Activated CD8-positive, alpha-beta memory T cell treated with anti-CD3 and anti-CD28 coated beads, Interleukin-2, amount 50 U/mL, for 48 hours (primary cell): ENCODE measurements around the gene ANKRD33B.
"Not testable (repeated sequence)": the region's sequence is repeated elsewhere in the genome, so short reads cannot be mapped to it uniquely, and the experiment has no call there.

Experiments used
- DNase-seq: peaks from one replicate; pipeline ENCODE4 v3.0.0-alpha.2; 2020

The ANKRD33B gene

GRCh38 chr5:10662661-10663488 is 99.0 kb downstream of the ANKRD33B start:
- no peak for DNase-seq

DNA sequence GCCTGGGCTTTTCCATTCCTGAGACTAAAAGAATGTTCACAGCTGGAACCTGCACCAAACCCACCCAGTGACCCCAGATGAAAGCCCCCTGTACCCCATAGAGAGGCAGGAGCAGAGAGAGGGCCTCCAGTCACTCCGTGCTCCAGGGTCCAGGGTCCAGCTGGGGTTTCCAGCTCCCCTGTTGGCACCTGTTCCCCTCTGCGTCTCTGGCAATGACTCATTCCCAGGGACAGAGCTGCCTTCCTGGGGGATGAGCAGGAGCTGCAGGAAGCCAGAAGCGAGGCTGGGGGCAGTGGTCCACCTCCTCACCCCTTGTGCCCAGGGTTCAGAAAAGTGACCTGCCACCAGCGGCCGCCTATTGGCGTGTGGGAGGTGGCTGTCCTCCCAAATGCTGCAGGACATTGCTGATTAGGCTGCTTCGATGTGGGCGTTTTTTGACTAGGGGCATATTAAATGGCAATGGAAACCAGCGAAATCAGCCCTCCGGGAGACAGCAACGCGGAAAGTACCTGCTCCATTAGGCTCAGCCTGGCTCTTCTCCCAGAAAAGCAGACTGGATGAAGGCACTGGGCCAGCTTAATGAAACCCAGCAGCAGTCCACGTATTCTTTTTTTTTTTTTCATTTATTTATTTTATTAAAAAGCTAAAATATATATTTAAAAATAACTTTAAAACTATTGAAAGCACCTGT is 99.8 kb downstream of the ANKRD33B start:
- DNase-seq = no peak

- DNase-seq = not testable (repeated sequence)
Measured at GRCh38 chr5:10664180-10664769, 100.4 kb downstream of the ANKRD33B start.

DNA sequence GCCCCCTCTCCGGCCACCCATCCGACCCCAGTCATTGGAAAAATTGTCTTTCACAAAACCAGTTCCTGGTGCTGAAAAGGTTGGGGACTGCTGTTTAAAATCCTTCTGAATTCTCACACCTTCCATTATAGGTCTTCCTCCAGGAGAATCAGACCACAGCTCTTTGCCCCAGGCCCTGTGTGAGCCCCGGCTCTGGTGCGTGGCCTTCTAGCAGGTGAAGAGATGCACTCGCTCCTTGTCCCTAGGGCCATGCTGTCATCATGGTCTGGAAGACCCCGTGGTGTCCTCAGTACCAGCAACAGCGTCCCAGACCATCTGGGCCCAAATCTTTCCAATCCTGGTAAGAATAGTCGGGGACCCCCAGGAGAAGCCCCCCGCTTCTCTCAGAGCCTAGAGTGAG is 101.9 kb downstream of the ANKRD33B start:
- no peak for DNase-seq

DNA sequence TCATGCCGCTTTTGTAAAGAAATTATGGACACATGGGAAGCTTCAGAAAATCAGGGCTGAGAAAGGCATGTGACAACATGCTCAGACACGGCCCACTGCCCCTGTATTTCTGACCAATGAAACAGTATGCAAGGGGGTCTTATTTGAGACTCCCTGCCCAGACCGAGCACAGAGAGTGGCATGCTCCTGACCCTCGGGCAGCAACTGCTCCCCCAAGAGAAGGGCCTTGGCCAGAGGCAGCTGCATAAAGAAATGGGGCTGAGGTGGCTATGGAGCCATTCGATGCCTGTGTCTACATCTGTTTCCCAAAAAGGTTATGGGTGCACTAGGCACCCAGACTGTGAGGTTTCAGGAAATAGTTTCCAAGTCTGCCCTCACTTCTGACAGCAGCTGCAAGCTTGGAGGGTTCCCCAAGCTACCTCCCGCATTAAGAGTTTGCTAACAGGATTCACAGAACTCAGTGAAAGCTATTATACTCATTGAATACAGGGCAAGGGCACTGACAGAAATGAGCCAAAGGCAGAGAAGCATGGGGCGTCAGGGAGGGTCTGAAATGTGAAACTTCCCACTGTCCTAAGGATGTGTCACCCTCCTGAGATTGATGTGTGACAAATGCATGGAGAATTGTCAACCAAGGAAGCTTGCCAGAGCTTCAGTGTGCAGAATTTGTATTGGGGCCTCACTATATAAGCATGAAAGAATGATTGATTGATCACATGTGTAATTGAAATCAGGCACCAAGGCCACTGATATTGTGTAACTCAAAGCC is 102.8 kb downstream of the ANKRD33B start:
- DNase-seq = no peak

DNA sequence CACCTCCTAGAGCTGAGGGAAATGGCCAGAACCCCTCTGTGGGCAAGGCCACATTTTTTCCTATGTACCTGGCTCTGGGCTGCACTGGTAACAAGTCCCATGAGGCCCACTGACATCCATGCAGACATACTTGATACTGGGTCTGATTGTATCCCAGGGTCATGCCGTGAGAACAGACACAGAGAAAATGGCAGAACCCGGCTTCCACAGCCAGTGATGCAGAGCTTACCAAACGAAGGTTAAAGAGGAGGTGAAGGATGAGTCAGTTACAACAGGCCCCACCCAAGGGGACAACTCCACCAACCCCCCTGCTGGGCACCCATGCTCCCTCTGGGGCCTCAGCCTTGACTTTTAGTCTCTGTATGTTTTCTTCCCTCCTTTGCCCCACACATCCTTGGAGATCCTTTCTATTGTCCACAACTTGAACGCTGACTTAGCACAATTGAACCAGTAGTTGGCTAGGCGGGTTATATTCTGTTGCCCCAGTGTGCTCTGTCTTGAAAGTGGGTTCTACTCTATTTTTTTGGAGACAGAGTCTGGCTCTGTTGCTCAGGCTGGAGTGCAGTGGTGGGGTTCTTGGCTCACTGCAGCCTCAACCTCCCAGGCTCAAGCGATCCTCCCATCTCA is 103.7 kb downstream of the ANKRD33B start:
- DNase-seq = no peak

DNA sequence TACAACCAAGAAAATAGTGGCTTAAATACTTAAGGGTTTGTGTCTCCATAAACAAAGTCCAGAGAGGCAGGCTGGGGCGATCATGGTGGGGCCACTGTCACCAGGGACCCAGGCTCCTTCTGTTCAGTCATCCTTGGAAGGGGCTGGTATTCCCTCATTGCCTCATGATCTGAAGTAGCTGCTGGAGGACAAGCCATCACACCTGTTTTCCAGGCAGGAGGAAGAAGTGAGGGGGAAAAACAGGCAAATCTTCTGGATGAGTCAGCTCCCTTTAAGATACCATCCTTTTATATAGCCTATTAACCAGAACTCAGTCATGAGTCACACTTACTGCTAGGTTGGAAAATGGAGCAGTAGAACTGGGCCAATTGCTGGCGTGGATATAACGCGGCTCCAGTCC is 104.8 kb downstream of the ANKRD33B start:
- no peak for DNase-seq

DNA sequence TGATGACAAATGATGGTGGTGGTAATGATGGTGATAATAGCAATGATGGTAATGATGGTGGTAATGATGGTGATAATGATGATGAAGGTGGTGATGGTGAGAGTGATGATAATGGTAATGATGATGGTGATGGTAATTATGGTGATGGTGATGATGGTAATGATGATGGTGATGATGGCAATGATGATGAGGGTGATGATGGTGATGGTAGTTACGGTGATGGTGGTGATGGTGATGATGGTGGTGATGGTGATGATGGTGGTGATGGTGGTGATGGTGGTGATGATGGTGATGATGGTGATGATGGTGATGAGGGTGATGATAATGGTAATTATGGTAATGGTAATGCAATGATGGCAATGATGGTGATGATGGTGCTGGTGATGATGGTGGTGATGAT is 106.1 kb downstream of the ANKRD33B start:
- no peak for DNase-seq

GRCh38 chr5:10671041-10672008 is 107.5 kb downstream of the ANKRD33B start:
- no peak for DNase-seq

GRCh38 chr5:10672146-10673016 is 108.5 kb downstream of the ANKRD33B start:
- no peak for DNase-seq

- no peak for DNase-seq
Measured at GRCh38 chr5:10673017-10673389, 109.1 kb downstream of the ANKRD33B start.

GRCh38 chr5:10673407-10673806 is 109.5 kb downstream of the ANKRD33B start:
- DNase-seq = no peak

GRCh38 chr5:10674096-10674495 is 110.2 kb downstream of the ANKRD33B start:
- no peak for DNase-seq

GRCh38 chr5:10674582-10674981 is 110.7 kb downstream of the ANKRD33B start:
- no peak for DNase-seq

DNA sequence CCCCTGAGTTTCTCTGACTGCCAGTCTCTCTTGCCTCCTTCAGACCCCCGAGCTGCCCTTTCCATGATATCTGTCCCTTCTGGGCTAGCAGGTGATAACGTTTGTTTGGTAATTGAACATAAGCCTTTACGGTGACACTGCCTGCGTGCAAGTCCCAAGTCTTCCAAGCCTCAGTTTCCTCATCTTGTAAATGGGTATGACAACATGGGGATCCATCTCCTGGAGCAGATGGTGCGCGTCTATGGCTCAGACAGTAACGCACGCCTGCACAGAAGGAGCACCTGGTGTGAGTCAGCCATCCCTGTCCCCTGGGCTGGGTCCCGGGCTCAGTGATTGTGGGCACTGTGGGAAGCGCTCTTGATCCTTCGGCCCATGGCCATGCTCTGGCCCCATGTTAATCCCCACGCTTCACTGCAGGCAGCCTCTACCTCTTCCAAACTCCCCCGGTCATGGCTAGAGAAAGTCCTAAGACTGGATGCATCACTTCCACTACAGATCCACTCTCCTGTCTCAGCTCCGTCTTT is 111.4 kb downstream of the ANKRD33B start:
- no peak for DNase-seq

GRCh38 chr5:10676224-10676623 is 112.4 kb downstream of the ANKRD33B start:
- DNase-seq = no peak

- no peak for DNase-seq
Measured at GRCh38 chr5:10676946-10677345, 113.1 kb downstream of the ANKRD33B start.

- no peak for DNase-seq
Measured at GRCh38 chr5:10677533-10677932, 113.7 kb downstream of the ANKRD33B start.

DNA sequence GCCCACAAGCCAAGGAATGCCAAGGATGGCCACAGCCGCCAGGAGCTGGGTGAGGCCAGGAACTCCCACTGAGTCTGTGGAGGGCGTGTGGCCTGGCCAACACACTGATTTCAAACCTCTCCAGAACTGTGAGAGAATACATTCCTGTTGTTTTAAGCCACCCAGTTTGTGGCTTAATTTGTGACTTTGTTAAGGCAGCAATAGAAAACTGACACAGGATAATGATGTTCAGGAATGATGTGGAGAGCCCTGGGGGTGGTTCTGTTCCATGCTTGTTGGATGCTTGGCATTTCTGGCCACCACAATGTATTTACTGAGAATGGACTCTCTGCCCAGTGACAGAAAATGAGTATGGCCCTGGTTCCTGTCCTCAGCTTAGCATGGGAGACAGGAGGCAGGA is 114.4 kb downstream of the ANKRD33B start:
- no peak for DNase-seq

GRCh38 chr5:10679336-10679988 is 115.6 kb downstream of the ANKRD33B start:
- no peak for DNase-seq
